ENCODE results near the gene ELMO1. TPM values are rescaled to one million over a fixed set of nuclear protein-coding genes. Genes with fewer than 3 reads are reported as not detected.
A peak's percentile ranks its signal among the peaks of the same experiment; 100 is the strongest.

Gene ELMO1
- total RNA-seq, 8 experiments from 2014 or later = 4.2 to 121 (median 40.0) TPM

DNA sequence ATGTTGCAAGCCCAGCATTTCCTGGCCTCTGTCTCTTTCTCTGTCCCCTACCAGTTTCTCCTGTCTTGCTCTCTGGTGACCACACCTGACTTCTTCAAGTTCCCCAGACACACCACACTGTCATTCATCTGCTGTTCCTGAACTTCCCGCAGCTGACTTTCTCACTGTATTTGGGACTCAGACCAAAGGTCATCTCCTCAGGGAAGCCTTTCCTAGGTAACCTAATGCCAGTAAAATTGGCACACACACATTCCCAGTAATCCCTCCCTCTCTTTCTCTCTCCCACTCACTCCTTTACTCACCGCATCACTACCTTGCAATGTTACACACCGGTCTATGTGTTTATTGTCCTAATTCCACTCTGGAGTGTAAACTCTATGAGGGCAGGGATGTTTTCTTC is 81.7 kb downstream of the ELMO1 start:
- ATAC-seq (replicated peaks in 6 of 8) = no peak
- Histone ChIP-seq H3K4me3 (no peak overlapping the region), H3K27ac (no peak overlapping the region), H3K4me1 (replicated peaks in 1 of 2) (no peaks in the 10 kb centered on the region)
- in situ Hi-C loops (cut with MboI; ENCODE audit: low pct_unique_long_range_greater_than_20kb in 2 of 9, low sequenced_read_pairs in 9 of 9, unreplicated experiment in 9 of 9) = no loop called here
- 40 to 100% (median 87%) methylated on average over 1 to 3 of the region's 3 CpGs; no CpG with 5 or more reads in 3 of the 10 experiments for WGBS, 10 experiments

DNA sequence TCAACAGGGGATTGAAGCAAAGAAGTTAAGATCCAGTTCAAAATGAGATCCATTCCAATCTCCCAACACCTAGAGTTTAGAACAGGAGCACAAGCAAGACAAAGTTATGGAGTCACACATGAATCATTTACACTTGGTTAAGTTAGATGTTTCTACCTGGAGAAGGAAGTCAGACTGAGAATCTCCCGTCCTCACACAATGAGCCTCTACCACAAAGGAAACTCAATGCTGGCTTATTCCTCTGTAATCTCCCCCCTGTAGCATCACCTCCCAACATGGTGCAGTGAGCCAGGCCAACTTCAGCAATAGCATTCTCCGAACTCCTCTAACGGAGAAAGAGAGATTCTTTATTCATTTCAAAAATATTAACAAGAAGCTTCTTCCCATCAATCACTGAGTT is 82.2 kb downstream of the ELMO1 start:
- no peak for ATAC-seq (replicated peaks in 6 of 8)
- Histone ChIP-seq H3K4me3 (no peak overlapping the region), H3K4me1 (replicated peaks in 1 of 2) (no peaks in the 10 kb centered on the region), H3K27ac (no peak overlapping the region)
- 0 to 100% (median 88%) methylated on average over 1 to 3 of the region's 3 CpGs for WGBS, 10 experiments
- in situ Hi-C loops (cut with MboI; ENCODE audit: low pct_unique_long_range_greater_than_20kb in 2 of 9, low sequenced_read_pairs in 9 of 9, unreplicated experiment in 9 of 9) = no loop called here

DNA sequence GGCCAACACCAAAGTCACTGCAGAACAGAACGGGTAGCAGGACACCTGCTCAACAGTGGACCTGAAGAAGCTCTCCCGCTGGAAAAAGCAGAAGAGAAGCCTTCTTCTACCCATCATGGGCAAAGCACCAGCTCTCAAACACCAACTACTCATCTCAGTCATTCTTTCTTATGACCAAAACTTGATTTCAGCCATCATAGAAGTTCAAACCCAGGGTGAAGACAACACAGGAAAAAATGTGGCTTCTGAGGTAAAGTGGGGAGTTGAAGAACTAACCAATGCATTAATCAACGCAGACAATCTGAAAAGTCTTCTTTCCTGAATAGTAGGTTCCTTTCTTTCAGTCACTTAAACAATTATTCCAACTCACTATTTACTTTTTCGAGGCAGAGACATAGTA is 83.3 kb downstream of the ELMO1 start:
- in situ Hi-C loops (cut with MboI; ENCODE audit: low pct_unique_long_range_greater_than_20kb in 2 of 9, low sequenced_read_pairs in 9 of 9, unreplicated experiment in 9 of 9) = no loop called here
- 17 to 100% (median 91%) methylated on average over 1 to 4 of the region's 4 CpGs for WGBS, 10 experiments
- Histone ChIP-seq H3K27ac (no peak overlapping the region), H3K4me1 (replicated peaks in 1 of 2) (no peaks in the 10 kb centered on the region), H3K4me3 (no peak overlapping the region)
- no peak for ATAC-seq (replicated peaks in 6 of 8)

DNA sequence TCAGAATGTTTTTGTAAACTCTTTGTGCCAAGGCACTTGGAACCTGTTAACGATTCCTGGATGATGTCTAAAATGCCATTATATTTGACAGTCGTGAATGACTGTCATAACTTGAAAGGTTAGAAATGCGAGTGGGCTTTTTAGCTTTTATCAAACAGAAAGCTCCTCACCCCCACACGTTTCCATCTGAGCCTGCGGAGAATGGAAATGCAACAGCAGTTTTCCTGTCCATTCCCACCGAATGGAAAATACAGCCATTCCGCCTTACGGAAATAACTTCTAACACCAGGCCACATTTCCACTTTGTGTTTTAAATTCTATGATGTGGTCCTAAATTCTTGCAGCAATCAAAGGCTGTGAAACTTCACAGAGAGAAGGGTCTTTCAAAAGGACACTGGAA is 83.8 kb downstream of the ELMO1 start:
- WGBS, 10 experiments = 11 to 100% (median 85%) methylated on average over 1 to 8 of the region's 8 CpGs; no CpG with 5 or more reads in 2 of the 10 experiments
- Histone ChIP-seq H3K4me1 (replicated peaks in 1 of 2) (no peaks in the 10 kb centered on the region), H3K27ac (no peak overlapping the region), H3K4me3 (no peak overlapping the region)
- in situ Hi-C loops (cut with MboI; ENCODE audit: low pct_unique_long_range_greater_than_20kb in 2 of 9, low sequenced_read_pairs in 9 of 9, unreplicated experiment in 9 of 9) = no loop called here
- no peak for ATAC-seq (replicated peaks in 6 of 8)

DNA sequence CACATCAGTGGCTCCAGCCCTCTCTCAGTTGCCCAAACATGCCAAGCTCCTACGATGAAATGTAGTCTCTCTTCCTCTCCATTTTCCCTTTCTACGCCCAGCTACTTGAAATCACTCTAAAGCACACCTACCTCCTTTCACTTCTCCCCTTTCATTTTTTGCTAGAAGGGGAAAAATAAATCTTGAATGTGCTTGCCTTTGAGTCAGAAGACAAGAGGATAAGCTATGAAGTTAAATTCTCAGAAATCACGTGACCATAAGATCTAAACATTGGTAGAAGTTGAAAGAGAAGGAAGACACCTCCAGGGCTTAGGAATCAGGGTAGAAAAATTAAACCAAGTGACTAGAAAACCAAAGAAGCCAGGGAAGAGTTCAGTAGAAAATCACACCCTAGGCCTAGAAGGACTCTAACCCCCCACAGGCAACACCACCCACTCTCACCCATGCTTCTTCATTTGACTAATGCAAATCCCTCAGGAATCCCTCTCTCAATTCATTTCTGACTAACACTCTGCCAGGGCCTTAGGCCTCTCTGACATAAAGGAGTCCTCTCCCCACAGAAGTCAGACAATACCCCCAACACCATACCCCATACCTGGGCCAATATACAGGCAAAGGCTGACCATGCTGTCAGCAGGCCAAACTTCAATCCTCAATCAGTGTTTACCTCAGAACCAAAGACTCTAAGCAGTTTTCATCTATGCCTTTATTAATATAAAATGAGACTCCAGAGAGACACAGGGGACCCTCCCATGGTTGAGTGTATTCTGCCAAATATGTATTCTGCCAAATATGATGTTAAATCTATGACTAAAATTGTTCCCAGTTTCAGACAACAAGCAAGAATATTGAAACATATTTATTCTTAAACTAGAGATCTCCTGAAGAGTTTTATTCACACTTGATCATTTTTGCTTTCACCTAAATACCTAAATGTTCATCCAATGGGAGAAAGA is 84.8 kb downstream of the ELMO1 start:
- H3K27ac ChIP-seq = no peak overlapping the region
- in situ Hi-C loops (cut with MboI; ENCODE audit: low pct_unique_long_range_greater_than_20kb in 2 of 9, low sequenced_read_pairs in 9 of 9, unreplicated experiment in 9 of 9) = no loop called here
- WGBS, 10 experiments = 48 to 100% (median 94%) methylated on average over 1 to 3 of the region's 3 CpGs; no CpG with 5 or more reads in 3 of the 10 experiments
- H3K4me3 ChIP-seq = no peak overlapping the region
- H3K4me1 ChIP-seq (replicated peaks in 1 of 2) = no peaks in the 10 kb centered on the region
- ATAC-seq (replicated peaks in 6 of 8) = peak in 1 of 8 experiments; percentile 69

DNA sequence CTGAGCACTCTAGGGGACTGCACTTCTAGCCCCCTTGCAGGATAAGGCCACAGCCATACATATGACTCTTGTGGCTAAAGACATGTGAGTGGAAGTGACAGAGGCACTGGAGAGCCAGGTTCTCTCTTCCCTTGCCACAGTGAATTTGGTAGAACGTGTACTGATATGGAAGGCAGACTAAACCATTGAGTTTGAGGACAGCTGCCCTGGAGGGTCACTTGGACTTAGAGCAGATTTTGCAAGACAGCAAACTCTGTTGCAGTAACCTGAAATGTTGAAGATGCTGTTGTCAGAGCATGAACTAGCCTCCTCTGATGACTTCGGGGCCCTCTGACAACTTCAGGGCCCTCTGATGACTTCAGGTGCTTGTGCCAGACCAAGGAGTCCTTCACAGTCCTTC is 85.9 kb downstream of the ELMO1 start:
- Histone ChIP-seq H3K4me3 (no peak overlapping the region), H3K27ac (no peak overlapping the region), H3K4me1 (replicated peaks in 1 of 2) (peaks cover 0 to under 1% of the 10 kb centered on the region in 2 donors)
- in situ Hi-C loops (cut with MboI; ENCODE audit: low pct_unique_long_range_greater_than_20kb in 2 of 9, low sequenced_read_pairs in 9 of 9, unreplicated experiment in 9 of 9) = no loop called here
- WGBS, 10 experiments = 14 to 100% (median 87%) methylated on average over 1 to 2 of the region's 2 CpGs; no CpG with 5 or more reads in 6 of the 10 experiments
- ATAC-seq (replicated peaks in 6 of 8) = no peak

DNA sequence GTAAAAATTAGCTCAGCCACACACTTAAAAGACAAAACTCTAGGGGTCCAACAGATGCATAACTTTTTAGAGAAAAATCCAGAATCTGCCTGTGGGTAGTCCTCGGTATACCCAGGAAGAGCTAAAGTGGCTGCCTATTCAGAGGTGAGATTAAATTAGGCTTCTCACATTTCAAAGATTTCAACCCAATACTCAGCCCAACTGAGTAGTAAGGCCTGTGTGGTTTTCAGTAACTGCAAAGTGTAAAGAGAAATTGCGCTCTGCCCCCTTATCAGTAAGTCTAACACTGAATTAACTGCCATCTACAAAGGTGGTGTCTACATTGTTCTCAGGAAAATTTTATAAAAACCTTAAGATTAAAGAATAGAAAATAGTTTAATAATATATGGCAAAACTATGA is 88.2 kb downstream of the ELMO1 start:
- H3K4me3 ChIP-seq = no peak overlapping the region
- no peak overlapping the region for H3K27ac ChIP-seq
- peaks cover 10 to 18% of the 10 kb centered on the region in 2 donors for H3K4me1 ChIP-seq (replicated peaks in 1 of 2)
- WGBS, 10 experiments = 60 to 100% (median 93%) methylated on average over 1 to 2 of the region's 2 CpGs; no CpG with 5 or more reads in 2 of the 10 experiments
- ATAC-seq (replicated peaks in 6 of 8) = no peak
- in situ Hi-C loops (cut with MboI; ENCODE audit: low pct_unique_long_range_greater_than_20kb in 2 of 9, low sequenced_read_pairs in 9 of 9, unreplicated experiment in 9 of 9) = no loop called here

DNA sequence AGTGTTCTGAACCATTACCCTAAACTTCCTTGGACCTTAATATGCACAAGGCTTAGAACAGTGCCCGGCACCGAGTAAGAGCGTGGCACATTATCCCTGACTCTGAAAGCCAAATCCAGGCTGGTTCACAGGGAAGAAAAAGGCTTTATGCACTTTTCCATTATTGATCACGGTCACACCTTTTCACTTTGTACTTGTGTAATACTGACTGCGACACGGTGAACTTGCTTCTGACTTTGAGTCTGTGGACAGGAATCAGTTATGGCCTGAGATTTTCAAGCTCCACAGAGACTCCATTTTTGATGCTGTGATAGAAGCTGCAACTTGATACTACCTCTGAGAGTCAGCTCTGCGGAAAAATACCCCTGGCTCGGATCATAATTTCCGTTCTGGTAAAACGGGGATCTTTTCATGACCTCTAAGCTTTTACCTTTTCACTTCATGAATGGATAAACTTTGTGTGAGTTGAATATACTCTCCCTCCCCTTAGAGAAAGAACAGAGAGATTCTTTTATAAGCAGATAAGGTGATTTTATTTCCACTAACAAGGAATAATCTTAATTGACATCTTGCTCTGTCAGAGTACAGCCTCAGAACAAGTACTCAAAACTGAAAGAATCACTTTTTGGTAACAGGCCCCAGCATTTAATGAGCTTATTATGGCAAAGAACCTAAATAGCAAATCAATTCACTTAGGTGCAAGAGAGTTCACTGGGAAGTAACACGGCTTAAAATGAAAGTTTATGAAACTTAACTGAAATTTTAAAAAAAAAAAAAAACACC is 88.8 kb downstream of the ELMO1 start:
- in situ Hi-C loops (cut with MboI; ENCODE audit: low pct_unique_long_range_greater_than_20kb in 2 of 9, low sequenced_read_pairs in 9 of 9, unreplicated experiment in 9 of 9) = no loop called here
- no peak for ATAC-seq (replicated peaks in 6 of 8)
- 44 to 100% (median 87%) methylated on average over 1 to 11 of the region's 11 CpGs for WGBS, 10 experiments
- H3K4me3 ChIP-seq = no peak overlapping the region
- no peak overlapping the region for H3K27ac ChIP-seq
- peaks cover 17 to 24% of the 10 kb centered on the region in 2 donors for H3K4me1 ChIP-seq (replicated peaks in 1 of 2)

GRCh38 chr7:37359180-37359579 is 89.5 kb downstream of the ELMO1 start:
- no peak for ATAC-seq (replicated peaks in 6 of 8)
- WGBS, 10 experiments = 0 to 100% (median 92%) methylated on average over 2 of the region's 2 CpGs; no CpG with 5 or more reads in 6 of the 10 experiments
- Histone ChIP-seq H3K4me1 (replicated peaks in 1 of 2) (peaks cover 23 to 31% of the 10 kb centered on the region in 2 donors), H3K27ac (no peak overlapping the region), H3K4me3 (no peak overlapping the region)
- in situ Hi-C loops (cut with MboI; ENCODE audit: low pct_unique_long_range_greater_than_20kb in 2 of 9, low sequenced_read_pairs in 9 of 9, unreplicated experiment in 9 of 9) = no loop called here

GRCh38 chr7:37357637-37357996 is 91.0 kb downstream of the ELMO1 start:
- no peak overlapping the region for H3K27ac ChIP-seq
- WGBS, 10 experiments = 0 to 67% (median 54%) methylated on average over 1 of the region's 1 CpG; no CpG with 5 or more reads in 4 of the 10 experiments
- in situ Hi-C loops (cut with MboI; ENCODE audit: low pct_unique_long_range_greater_than_20kb in 2 of 9, low sequenced_read_pairs in 9 of 9, unreplicated experiment in 9 of 9) = no loop called here
- ATAC-seq (replicated peaks in 6 of 8) = no peak
- no peak overlapping the region for H3K4me3 ChIP-seq
- H3K4me1 ChIP-seq (replicated peaks in 1 of 2) = peaks cover 29 to 37% of the 10 kb centered on the region in 2 donors

DNA sequence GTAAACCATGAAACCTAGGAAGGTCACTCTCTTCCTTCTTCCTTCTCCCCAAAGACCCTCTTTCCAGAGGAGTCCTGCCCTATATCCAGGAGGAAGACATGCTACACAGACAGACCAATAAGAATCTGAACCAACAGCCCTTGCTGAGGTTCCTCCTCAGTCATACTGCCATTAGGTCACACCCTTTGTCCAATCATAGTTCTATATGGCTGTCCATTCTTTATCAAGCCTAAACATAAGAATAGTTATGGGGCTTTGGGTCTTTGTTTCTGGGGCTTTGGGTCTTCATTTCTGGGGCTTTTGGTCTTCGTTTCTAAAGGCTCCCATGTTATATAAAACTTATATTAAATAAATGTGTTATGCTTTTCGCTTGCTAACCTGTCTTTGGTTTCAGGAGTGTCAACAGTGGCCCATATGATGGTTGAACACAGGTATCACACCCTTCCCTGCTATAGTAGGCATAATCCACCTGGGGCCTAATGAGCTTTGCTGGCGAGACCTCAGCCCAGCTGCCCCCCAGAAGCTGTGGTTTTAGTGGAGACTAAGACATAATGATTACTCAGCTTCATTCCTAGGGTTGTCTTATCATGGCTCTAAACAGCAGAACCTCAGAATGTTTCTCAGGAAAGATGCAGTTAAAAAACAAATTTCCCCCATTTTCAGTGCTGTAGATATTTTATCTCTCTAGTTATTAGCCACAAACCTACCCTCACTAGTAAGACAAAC is 91.6 kb downstream of the ELMO1 start:
- Histone ChIP-seq H3K4me3 (no peak overlapping the region), H3K27ac (no peak overlapping the region), H3K4me1 (replicated peaks in 1 of 2) (peaks cover 29 to 37% of the 10 kb centered on the region in 2 donors)
- in situ Hi-C loops (cut with MboI; ENCODE audit: low pct_unique_long_range_greater_than_20kb in 2 of 9, low sequenced_read_pairs in 9 of 9, unreplicated experiment in 9 of 9) = no loop called here
- ATAC-seq (replicated peaks in 6 of 8) = no peak
- 5 to 100% (median 96%) methylated on average over 1 to 3 of the region's 3 CpGs; no CpG with 5 or more reads in 3 of the 10 experiments for WGBS, 10 experiments

DNA sequence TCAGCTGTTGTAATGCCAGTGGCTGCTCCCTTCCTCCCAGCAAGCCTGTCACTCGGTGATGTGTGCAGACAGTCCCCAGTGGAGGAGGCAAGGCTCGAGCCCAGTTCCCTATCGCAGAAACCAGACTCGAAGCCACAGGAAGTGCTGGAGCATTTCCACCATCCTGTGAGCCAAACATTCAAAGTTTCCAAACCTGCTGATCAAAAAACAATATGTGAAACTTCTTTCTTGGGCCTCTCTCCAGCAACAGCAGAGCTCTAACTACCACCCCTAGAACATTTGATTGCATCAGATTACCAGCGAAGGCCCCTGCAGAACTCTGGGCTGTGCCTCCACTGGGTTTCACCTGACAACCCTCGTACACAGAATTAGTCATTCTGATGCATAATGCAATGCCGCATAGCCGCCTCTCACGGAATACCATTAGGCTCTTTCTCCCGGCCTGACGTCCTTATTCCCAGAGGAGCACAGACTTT is 94.0 kb downstream of the ELMO1 start:
- WGBS, 10 experiments = 0 to 70% (median 20%) methylated on average over 2 to 10 of the region's 11 CpGs; no CpG with 5 or more reads in 1 of the 10 experiments
- H3K4me3 ChIP-seq = peak overlapping the region in 1 of 5 donors; percentile 4
- in situ Hi-C loops (cut with MboI; ENCODE audit: low pct_unique_long_range_greater_than_20kb in 2 of 9, low sequenced_read_pairs in 9 of 9, unreplicated experiment in 9 of 9) = no loop called here
- peak; percentile 89 to 99 (median 98) for ATAC-seq (replicated peaks in 6 of 8)
- H3K4me1 ChIP-seq (replicated peaks in 1 of 2) = peaks cover 29 to 37% of the 10 kb centered on the region in 2 donors
- peak overlapping the region; percentile 65 to 72 for H3K27ac ChIP-seq

Measured in motor neuron (in vitro differentiated cells).